T-helper 1 cell treated with Interleukin-12 subunit alpha and Interleukin-12 subunit beta and Interleukin-4 antibody, amounts not matched to agents 30 ng/mL and 1 ng/mL, for 36 hours (primary cell): Measurements from ENCODE around the gene CYP1A2. TPM values are rescaled to one million over a fixed set of nuclear protein-coding genes. Genes with fewer than 3 reads are reported as not detected.

Experiments used
- intact Hi-C: fragments of 100-400 bp; cut with micrococcal nuclease; formaldehyde crosslinking; loops from one replicate; pipeline ENCODE4 v1.15.1; 2024
- total RNA-seq: library from RNA; stranded (reverse); gene quantifications from 2 replicates; pipeline ENCODE4 v1.2.3, GENCODE V29; 2022

CYP1A2 gene
- total RNA-seq, 1 donor from 2014 or later: not detected

GRCh38 chr15:74775894-74776293 lies 27.2 kb downstream of the CYP1A2 start:
- intact Hi-C loops: no loop called here

GRCh38 chr15:74776821-74777768 lies 28.4 kb downstream of the CYP1A2 start:
- intact Hi-C loops: no loop called here

GRCh38 chr15:74777769-74778598 lies 29.3 kb downstream of the CYP1A2 start:
- intact Hi-C loops: no loop called here

GRCh38 chr15:74778599-74778970 lies 29.9 kb downstream of the CYP1A2 start:
- intact Hi-C loops: no loop called here

- intact Hi-C loops: no loop called here
Measured at GRCh38 chr15:74779162-74779648, 30.6 kb downstream of the CYP1A2 start.

GRCh38 chr15:74780523-74781430 lies 32.1 kb downstream of the CYP1A2 start:
- intact Hi-C loops: loop anchor here (1.0 to 10.0 kb wide), 7 partner anchors 8 to 844 kb away; partner anchors contain the start of genes COX5A, SEMA7A, SNUPN and UBL7

- intact Hi-C loops: loop anchor here (1.0 to 10.0 kb wide), 6 partner anchors 10 to 843 kb away; partner anchors contain the start of genes COX5A, SEMA7A, SNUPN and UBL7
Measured at GRCh38 chr15:74781431-74782258, 33.0 kb downstream of the CYP1A2 start, which contains the start of gene CSK. Gene CSK (plus strand): TSS chr15:74782080. CDS start chr15:74798298, 16,218 bp downstream.

GRCh38 chr15:74782259-74783071 lies 33.8 kb downstream of the CYP1A2 start:
- intact Hi-C loops: loop anchor here (10.0 kb wide), 2 partner anchors 348 to 842 kb away; partner anchors contain the start of genes SEMA7A and SNUPN

- intact Hi-C loops: loop anchor here (10.0 kb wide), 2 partner anchors 348 to 842 kb away; partner anchors contain the start of genes SEMA7A and SNUPN
Measured at GRCh38 chr15:74783072-74783807, 34.6 kb downstream of the CYP1A2 start.

- intact Hi-C loops: loop anchor here (10.0 kb wide), 2 partner anchors 349 to 841 kb away; partner anchors contain the start of genes SEMA7A and SNUPN
Measured at GRCh38 chr15:74783808-74784175, 35.1 kb downstream of the CYP1A2 start.

- intact Hi-C loops: loop anchor here (5.0 to 10.0 kb wide), 5 partner anchors 350 to 840 kb away; partner anchors contain the start of genes C15orf39, MAN2C1, PTPN9 and SEMA7A
Measured at GRCh38 chr15:74784426-74785193, 36.0 kb downstream of the CYP1A2 start.

- intact Hi-C loops: loop anchor here (2.0 to 10.0 kb wide), 6 partner anchors 245 to 839 kb away; partner anchors contain the start of genes ARID3B, C15orf39, MAN2C1 and PTPN9
Measured at GRCh38 chr15:74785194-74786032, 36.8 kb downstream of the CYP1A2 start.

- intact Hi-C loops: loop anchor here (2.0 to 10.0 kb wide), 6 partner anchors 245 to 839 kb away; partner anchors contain the start of genes ARID3B, C15orf39, MAN2C1 and PTPN9
Measured at GRCh38 chr15:74786081-74786480, 37.4 kb downstream of the CYP1A2 start.

GRCh38 chr15:74786551-74787165 lies 38.0 kb downstream of the CYP1A2 start:
- intact Hi-C loops: loop anchor here (1.0 to 10.0 kb wide), 8 partner anchors 15 to 838 kb away; partner anchors contain the start of genes ARID3B, C15orf39, MAN2C1 and PTPN9
